Panc1 (cell line): ENCODE measurements around the gene NTSR2. TPM values are rescaled to one million over a fixed set of nuclear protein-coding genes. Genes with fewer than 3 reads are reported as not detected.

Experiments
- ATAC-seq: fragments of 200-7000 bp; cut with Tn5 transposase; 2 replicates; pipeline ENCODE4 v1.9.1; 2020; ENCODE audit warnings: mild to moderate bottlenecking, moderate library complexity
- BruUV-seq: library from RNA; stranded (reverse); fragments of 400-500 nt; replicated peaks from 2 replicates; lab custom pipeline; 2021; lab: Mats Ljungman, UMichigan
- CTCF ChIA-PET: fragments of 300-600 bp; sonication (Branson Sonifier 250); formaldehyde crosslinking; loops from one replicate; lab custom pipeline; 2022; ENCODE audit warnings: antibody characterized with exemption; lab: Charles Lee
- POLR2A ChIA-PET: fragments of 300-600 bp; sonication (Branson Sonifier 250); formaldehyde crosslinking; loops from one replicate; lab custom pipeline; 2022; ENCODE audit warnings: antibody characterized with exemption; lab: Charles Lee
- DNase-seq: peaks from one replicate; pipeline ENCODE4 v3.0.0-alpha.2; 2010; ENCODE audit warnings: low read depth, low spot score
- H3K27ac ChIP-seq: 2 replicates; pipeline ENCODE4 v1.5.1; 2011; ENCODE audit warnings: mild to moderate bottlenecking, low read length, inconsistent platforms
- H3K27me3 ChIP-seq: fragments of 200-500 bp; sonication (Bioruptor generic); 2 replicates; pipeline ENCODE4 v1.6.0; 2014; ENCODE audit warnings: low read length, inconsistent platforms; ENCODE audit not compliant: control insufficient read depth, insufficient read depth
- H3K36me3 ChIP-seq: fragments of 200-500 bp; sonication (Bioruptor generic); 2 replicates; pipeline ENCODE4 v1.5.1; 2014; ENCODE audit warnings: inconsistent platforms, mild to moderate bottlenecking, low read length, moderate library complexity; ENCODE audit not compliant: control insufficient read depth, insufficient read depth
- H3K4me1 ChIP-seq: 2 replicates; pipeline ENCODE4 v1.5.1; 2011; ENCODE audit warnings: inconsistent platforms, mild to moderate bottlenecking, low read length, moderate library complexity; ENCODE audit not compliant: control insufficient read depth, insufficient read depth
- H3K4me3 ChIP-seq, 2 experiments: 2 replicates each; pipeline ENCODE4 v1.5.1; 2011 to 2012; ENCODE audit warnings: low read depth in 2 of 2, low read length in 2 of 2, mild to moderate bottlenecking in 2 of 2, inconsistent platforms in 1 of 2, moderate library complexity in 1 of 2
- H3K9me3 ChIP-seq: fragments of 200-500 bp; sonication (Bioruptor generic); 2 replicates; pipeline ENCODE4 v1.5.1; 2014; ENCODE audit warnings: low read depth, mild to moderate bottlenecking, inconsistent platforms, low read length, moderate library complexity; ENCODE audit not compliant: control insufficient read depth, insufficient read depth
- POLR2AphosphoS5 ChIP-seq: IDR thresholded peaks from 2 replicates; pipeline ENCODE4 v1.6.1; 2012; ENCODE audit warnings: mild to moderate bottlenecking, low read depth, low read length, moderate library complexity
- SIN3A ChIP-seq: IDR thresholded peaks from 2 replicates; pipeline ENCODE4 v1.6.1; 2012; ENCODE audit warnings: low read depth, mild to moderate bottlenecking, low read length, moderate library complexity, borderline replicate concordance; ENCODE audit not compliant: insufficient read depth
- TCF7L2 ChIP-seq: IDR thresholded peaks from 2 replicates; pipeline ENCODE4 v1.6.1; 2011; ENCODE audit warnings: mild to moderate bottlenecking, low read depth, low read length, inconsistent platforms
- in situ Hi-C: cut with HindIII; loops from 2 replicates; pipeline ENCODE4 v1.10.0; 2016; ENCODE audit warnings: low sequenced_read_pairs, low pct_unique_long_range_greater_than_20kb
- intact Hi-C: fragments of 100-400 bp; cut with micrococcal nuclease; formaldehyde crosslinking; loops from one replicate; pipeline ENCODE4 v1.10.0; 2022; ENCODE audit not compliant: unreplicated experiment
- total RNA-seq: library from RNA; stranded (reverse); gene quantifications from one replicate; pipeline ENCODE4 v1.2.1, GENCODE V29; 2021; ENCODE audit not compliant: unreplicated experiment
- TF ChIP-seq, protein P1 (sequence below), 2 experiments: IDR thresholded peaks; 2 replicates each; pipeline ENCODE4 v1.6.1; 2011 to 2012; ENCODE audit warnings: low read depth in 2 of 2, control low read depth in 1 of 2, low read length in 1 of 2, mild to moderate bottlenecking in 1 of 2, moderate library complexity in 1 of 2; ENCODE audit not compliant: insufficient read depth in 1 of 2
- TF ChIP-seq, protein P2 (sequence below): fragments of 450-650 bp; IDR thresholded peaks from 2 replicates; pipeline ENCODE4 v1.5.1; 2017; ENCODE audit warnings: mild to moderate bottlenecking

The NTSR2 gene
- total RNA-seq, 1 experiment from 2014 or later: 0.15 TPM

DNA sequence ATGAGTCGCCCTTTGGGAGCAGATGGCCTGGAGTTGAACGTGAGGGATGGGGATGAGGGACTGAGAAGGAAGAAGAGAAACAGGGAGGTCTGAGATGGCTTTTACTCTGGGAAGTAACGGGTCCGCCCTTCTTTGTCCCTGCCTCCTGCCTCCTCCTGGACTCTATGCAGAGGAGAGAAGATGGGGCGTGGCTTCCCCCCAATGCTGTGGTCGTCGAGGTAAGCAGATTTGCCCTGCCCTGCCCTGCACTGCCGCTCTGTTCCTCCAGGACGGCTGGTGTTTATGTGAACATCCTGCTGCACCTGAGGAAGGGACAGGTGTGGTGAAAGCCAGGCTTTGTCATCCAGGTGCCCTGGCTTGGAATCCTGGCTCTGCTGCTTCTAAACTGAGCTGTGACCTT is 13.5 kb upstream of the NTSR2 start:
- ChIA-PET POLR2A (no interaction called here), CTCF (interaction anchor here (1.0 kb wide), 1 partner anchor 9 kb away, joined by 3 read pairs; no protein-coding TSS in a partner anchor)
- Histone ChIP-seq H3K9me3 (no peaks in the 10 kb centered on the region), H3K27ac (no peak overlapping the region), H3K36me3 (no peaks in the 10 kb centered on the region), H3K4me3 (no peak overlapping the region), H3K27me3 (no peaks in the 10 kb centered on the region; the same call in 1 of the 2 replicates), H3K4me1 (no peaks in the 10 kb centered on the region)
- BruUV-seq: no TSS peak
- DNase-seq (no peak), ATAC-seq (no peak)
- TF ChIP-seq, protein P1, sequence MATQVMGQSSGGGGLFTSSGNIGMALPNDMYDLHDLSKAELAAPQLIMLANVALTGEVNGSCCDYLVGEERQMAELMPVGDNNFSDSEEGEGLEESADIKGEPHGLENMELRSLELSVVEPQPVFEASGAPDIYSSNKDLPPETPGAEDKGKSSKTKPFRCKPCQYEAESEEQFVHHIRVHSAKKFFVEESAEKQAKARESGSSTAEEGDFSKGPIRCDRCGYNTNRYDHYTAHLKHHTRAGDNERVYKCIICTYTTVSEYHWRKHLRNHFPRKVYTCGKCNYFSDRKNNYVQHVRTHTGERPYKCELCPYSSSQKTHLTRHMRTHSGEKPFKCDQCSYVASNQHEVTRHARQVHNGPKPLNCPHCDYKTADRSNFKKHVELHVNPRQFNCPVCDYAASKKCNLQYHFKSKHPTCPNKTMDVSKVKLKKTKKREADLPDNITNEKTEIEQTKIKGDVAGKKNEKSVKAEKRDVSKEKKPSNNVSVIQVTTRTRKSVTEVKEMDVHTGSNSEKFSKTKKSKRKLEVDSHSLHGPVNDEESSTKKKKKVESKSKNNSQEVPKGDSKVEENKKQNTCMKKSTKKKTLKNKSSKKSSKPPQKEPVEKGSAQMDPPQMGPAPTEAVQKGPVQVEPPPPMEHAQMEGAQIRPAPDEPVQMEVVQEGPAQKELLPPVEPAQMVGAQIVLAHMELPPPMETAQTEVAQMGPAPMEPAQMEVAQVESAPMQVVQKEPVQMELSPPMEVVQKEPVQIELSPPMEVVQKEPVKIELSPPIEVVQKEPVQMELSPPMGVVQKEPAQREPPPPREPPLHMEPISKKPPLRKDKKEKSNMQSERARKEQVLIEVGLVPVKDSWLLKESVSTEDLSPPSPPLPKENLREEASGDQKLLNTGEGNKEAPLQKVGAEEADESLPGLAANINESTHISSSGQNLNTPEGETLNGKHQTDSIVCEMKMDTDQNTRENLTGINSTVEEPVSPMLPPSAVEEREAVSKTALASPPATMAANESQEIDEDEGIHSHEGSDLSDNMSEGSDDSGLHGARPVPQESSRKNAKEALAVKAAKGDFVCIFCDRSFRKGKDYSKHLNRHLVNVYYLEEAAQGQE (IDR thresholded peaks at IDR 0.05; ENCODE audit: insufficient read depth in 1 of 2, low read depth in 2 of 2, low read length in 1 of 2): no peak
- TF ChIP-seq POLR2AphosphoS5: no peak
- TF ChIP-seq, protein P2, sequence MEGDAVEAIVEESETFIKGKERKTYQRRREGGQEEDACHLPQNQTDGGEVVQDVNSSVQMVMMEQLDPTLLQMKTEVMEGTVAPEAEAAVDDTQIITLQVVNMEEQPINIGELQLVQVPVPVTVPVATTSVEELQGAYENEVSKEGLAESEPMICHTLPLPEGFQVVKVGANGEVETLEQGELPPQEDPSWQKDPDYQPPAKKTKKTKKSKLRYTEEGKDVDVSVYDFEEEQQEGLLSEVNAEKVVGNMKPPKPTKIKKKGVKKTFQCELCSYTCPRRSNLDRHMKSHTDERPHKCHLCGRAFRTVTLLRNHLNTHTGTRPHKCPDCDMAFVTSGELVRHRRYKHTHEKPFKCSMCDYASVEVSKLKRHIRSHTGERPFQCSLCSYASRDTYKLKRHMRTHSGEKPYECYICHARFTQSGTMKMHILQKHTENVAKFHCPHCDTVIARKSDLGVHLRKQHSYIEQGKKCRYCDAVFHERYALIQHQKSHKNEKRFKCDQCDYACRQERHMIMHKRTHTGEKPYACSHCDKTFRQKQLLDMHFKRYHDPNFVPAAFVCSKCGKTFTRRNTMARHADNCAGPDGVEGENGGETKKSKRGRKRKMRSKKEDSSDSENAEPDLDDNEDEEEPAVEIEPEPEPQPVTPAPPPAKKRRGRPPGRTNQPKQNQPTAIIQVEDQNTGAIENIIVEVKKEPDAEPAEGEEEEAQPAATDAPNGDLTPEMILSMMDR: no peak
- no peak for TF ChIP-seq TCF7L2
- TF ChIP-seq SIN3A: no peak
- intact Hi-C loops: loop anchor here (5.0 kb wide), 1 partner anchor 206 kb away; no protein-coding TSS in a partner anchor
- in situ Hi-C loops: no loop called here

DNA sequence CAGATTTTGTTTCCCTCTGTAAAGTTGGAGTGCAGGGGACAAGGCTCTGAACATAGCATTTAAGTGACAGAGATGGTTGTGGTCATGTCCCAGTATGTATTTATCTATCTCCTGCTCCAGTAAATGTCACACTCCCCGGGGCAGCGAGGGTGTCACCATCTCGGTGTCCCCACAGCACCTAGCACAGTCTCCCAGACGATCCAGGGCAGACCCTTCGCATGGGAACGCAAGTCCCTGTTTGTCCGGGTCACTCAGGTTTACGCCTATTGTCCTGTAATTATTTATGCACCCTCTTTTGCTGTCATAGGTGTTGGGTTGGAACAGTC is 12.6 kb upstream of the NTSR2 start:
- intact Hi-C loops (loop anchor here (5.0 kb wide), 1 partner anchor 205 kb away; no protein-coding TSS in a partner anchor), in situ Hi-C loops (no loop called here)
- H3K9me3 ChIP-seq: no peaks in the 10 kb centered on the region
- DNase-seq (no peak), ATAC-seq (no peak)
- H3K27ac ChIP-seq: no peak overlapping the region
- no TSS peak for BruUV-seq
- no peaks in the 10 kb centered on the region; the same call in 1 of the 2 replicates for H3K27me3 ChIP-seq
- H3K4me1 ChIP-seq: no peaks in the 10 kb centered on the region
- no peaks in the 10 kb centered on the region for H3K36me3 ChIP-seq
- ChIA-PET POLR2A (no interaction called here), CTCF (no interaction called here)
- no peak overlapping the region for H3K4me3 ChIP-seq
- no peak for TF ChIP-seq TCF7L2
- TF ChIP-seq, protein P1 (IDR thresholded peaks at IDR 0.05; ENCODE audit: insufficient read depth in 1 of 2, low read depth in 2 of 2, low read length in 1 of 2): no peak
- TF ChIP-seq, protein P2: no peak
